Lung (tissue), 12 donors: Measurements from ENCODE around the gene HIBADH. TPM values are rescaled to one million over a fixed set of nuclear protein-coding genes. Genes with fewer than 3 reads are reported as not detected.
A peak's percentile ranks its signal among the peaks of the same experiment; 100 is the strongest.

Experiments used
- ATAC-seq: fragments of 200-7000 bp; cut with Tn5 transposase; one replicate; pipeline ENCODE4 v1.9.1; 2020; ENCODE audit warnings: moderate number of reproducible peaks; ENCODE audit not compliant: insufficient read depth, low FRiP score
- DNase-seq, 3 donors: peaks; one replicate each; pipeline ENCODE4 v3.0.0-alpha.2; 2013 to 2017
- H3K27ac ChIP-seq, 2 donors: one replicate each; pipeline ENCODE4 v1.5.1; 2013; ENCODE audit warnings: mild to moderate bottlenecking in 2 of 2, moderate library complexity in 2 of 2, control low read depth in 1 of 2, inconsistent platforms in 1 of 2, low read depth in 1 of 2, low read length in 1 of 2
- H3K27me3 ChIP-seq, 3 donors: one replicate each; pipeline ENCODE4 v1.5.1; 2013; ENCODE audit warnings: low read length in 2 of 3; ENCODE audit not compliant: control insufficient read depth in 3 of 3, insufficient read depth in 3 of 3
- H3K36me3 ChIP-seq, 4 donors: one replicate each; pipeline ENCODE4 v1.5.1; 2013; ENCODE audit warnings: low read length in 4 of 4, mild to moderate bottlenecking in 1 of 4, moderate library complexity in 1 of 4; ENCODE audit not compliant: control insufficient read depth in 4 of 4, insufficient read depth in 4 of 4
- H3K4me1 ChIP-seq, 5 donors: one replicate each; pipeline ENCODE4 v1.5.1; 2013; ENCODE audit warnings: low read length in 5 of 5, mild to moderate bottlenecking in 2 of 5, moderate library complexity in 1 of 5; ENCODE audit not compliant: control insufficient read depth in 5 of 5, insufficient read depth in 5 of 5
- H3K4me3 ChIP-seq: one replicate; pipeline ENCODE4 v1.5.1; 2013; ENCODE audit warnings: mild to moderate bottlenecking, control low read depth, moderate library complexity
- H3K9ac ChIP-seq, 2 donors: one replicate each; pipeline ENCODE4 v1.5.1; 2013; ENCODE audit warnings: low read length in 2 of 2, control low read depth in 1 of 2; ENCODE audit not compliant: insufficient read depth in 1 of 2
- H3K9me3 ChIP-seq, 4 donors: one replicate each; pipeline ENCODE4 v1.5.1; 2013; ENCODE audit warnings: low read length in 3 of 4, mild to moderate bottlenecking in 1 of 4, moderate library complexity in 1 of 4; ENCODE audit not compliant: control insufficient read depth in 4 of 4, insufficient read depth in 3 of 4
- WGBS, 2 donors: extraction: QIAGEN DNeasy Blood & Tissue Kit; methylation state at CpG; one replicate each; pipeline ENCODE4 v1.1.7; 2013; 5-methylcytosine and 5-hydroxymethylcytosine counted together
- polyA plus RNA-seq, 2 donors: library from polyadenylated mRNA; stranded (reverse); fragments of 200-250 nt; gene quantifications; one replicate each; pipeline ENCODE4 v1.2.1, GENCODE V29; 2013
- total RNA-seq, 2 donors: library from RNA; depleted of rRNA in 1 of 2; stranded (reverse); fragments of >200 nt in 1 of 2; gene quantifications; one replicate each; pipeline ENCODE4 v1.2.1, GENCODE V29; 2014 to 2021
- TF ChIP-seq, protein P1 (sequence below): IDR thresholded peaks from 2 replicates; pipeline ENCODE4 v1.5.1; 2012; ENCODE audit warnings: mild to moderate bottlenecking; ENCODE audit errors: control extremely low read depth, extremely low read depth
- donor health status: control.
- donor health status: control.
- donor health status: Bipolar disorder and iron deficiency.
- donor health status: healthy.
- donor health status: DM: yes; HTN: yes; CAD: no.

Gene HIBADH
- total and polyA plus RNA-seq, 4 donors: 13.7 to 39.2 (median 17.4) TPM

DNA sequence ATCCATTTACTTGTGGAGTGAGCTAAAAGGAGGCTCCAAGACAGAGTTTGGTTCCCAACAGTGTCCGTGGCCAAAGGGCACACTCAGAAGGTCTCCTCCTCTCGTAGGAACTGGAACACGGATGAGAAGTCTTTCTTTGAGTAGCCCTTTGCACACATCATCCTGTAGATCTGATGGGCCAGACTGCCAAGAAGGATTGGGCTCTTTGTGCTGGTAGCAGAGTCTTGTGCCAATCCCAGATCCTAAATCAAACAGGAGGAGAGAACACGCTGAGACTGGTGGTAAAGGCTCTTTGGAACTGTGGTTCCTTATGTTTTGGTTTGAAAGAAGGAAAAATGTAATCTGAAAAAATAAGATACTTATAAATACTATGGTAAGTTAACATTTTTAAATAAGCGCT lies 136.6 kb downstream of the HIBADH start:
- WGBS, 2 donors: 96% methylated on average over 5 of the region's 5 CpGs
- Histone ChIP-seq H3K27me3 (no peaks in the 10 kb centered on the region), H3K9me3 (peaks cover 0 to 5% (median 0%) of the 10 kb centered on the region in 4 donors), H3K4me1 (peaks cover 0 to 58% (median 18%) of the 10 kb centered on the region in 5 donors), H3K9ac (no peak overlapping the region), H3K4me3 (no peak overlapping the region), H3K36me3 (peaks cover 3 to 20% (median 13%) of the 10 kb centered on the region in 4 donors), H3K27ac (no peak overlapping the region)
- TF ChIP-seq, protein P1, sequence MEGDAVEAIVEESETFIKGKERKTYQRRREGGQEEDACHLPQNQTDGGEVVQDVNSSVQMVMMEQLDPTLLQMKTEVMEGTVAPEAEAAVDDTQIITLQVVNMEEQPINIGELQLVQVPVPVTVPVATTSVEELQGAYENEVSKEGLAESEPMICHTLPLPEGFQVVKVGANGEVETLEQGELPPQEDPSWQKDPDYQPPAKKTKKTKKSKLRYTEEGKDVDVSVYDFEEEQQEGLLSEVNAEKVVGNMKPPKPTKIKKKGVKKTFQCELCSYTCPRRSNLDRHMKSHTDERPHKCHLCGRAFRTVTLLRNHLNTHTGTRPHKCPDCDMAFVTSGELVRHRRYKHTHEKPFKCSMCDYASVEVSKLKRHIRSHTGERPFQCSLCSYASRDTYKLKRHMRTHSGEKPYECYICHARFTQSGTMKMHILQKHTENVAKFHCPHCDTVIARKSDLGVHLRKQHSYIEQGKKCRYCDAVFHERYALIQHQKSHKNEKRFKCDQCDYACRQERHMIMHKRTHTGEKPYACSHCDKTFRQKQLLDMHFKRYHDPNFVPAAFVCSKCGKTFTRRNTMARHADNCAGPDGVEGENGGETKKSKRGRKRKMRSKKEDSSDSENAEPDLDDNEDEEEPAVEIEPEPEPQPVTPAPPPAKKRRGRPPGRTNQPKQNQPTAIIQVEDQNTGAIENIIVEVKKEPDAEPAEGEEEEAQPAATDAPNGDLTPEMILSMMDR: no peak
- ATAC-seq (no peak), DNase-seq (no peak)

DNA sequence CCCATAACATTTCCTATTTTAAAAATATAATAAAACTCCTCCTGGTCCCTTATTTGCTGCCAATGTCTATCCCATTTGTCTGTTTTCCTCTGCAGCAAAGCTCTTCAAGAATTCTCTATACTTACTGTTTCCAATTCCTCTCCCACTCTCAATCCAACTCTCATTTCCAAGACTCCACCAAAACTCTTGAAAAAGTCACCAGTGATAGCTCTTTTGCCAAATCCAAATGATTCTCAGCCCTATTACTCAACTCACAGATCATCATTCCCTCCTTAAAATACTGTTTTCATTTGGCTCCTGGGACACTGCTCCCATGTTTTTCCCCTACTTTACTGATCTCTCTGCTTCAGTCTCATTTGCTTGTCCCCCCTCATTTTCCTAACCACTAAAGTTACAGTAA lies 139.4 kb downstream of the HIBADH start:
- ATAC-seq (no peak), DNase-seq (peak in 2 of 3 donors; percentile 87 to 92)
- Histone ChIP-seq H3K9ac (no peak overlapping the region), H3K9me3 (no peaks in the 10 kb centered on the region), H3K4me3 (no peak overlapping the region), H3K4me1 (peaks cover 0 to 81% (median 26%) of the 10 kb centered on the region in 5 donors), H3K27ac (no peak overlapping the region), H3K27me3 (no peaks in the 10 kb centered on the region), H3K36me3 (peaks cover 0 to 12% (median 4%) of the 10 kb centered on the region in 4 donors)
- TF ChIP-seq, protein P1: no peak

DNA sequence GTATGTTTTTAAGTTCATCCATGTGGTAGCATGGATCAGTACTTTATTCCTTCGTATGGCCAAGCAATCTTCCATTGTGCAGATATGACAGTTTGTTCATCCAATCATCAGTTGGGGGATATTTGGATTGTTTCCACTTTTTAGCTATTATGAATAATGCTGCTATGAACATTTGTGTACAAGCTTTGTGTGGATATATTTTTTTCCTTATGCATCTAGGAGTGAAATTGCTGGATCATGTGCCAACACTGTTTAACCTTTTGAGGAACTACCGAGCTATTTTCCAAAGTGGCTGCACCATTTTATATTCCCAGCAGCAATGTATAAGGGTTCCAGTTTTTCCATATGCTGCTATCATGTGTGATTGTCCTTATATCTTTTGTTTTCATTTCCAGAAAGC lies 140.1 kb downstream of the HIBADH start:
- Histone ChIP-seq H3K4me1 (peaks cover 0 to 82% (median 30%) of the 10 kb centered on the region in 5 donors), H3K9ac (no peak overlapping the region), H3K36me3 (peaks cover 0 to 12% (median 4%) of the 10 kb centered on the region in 4 donors), H3K9me3 (no peaks in the 10 kb centered on the region), H3K27ac (no peak overlapping the region), H3K27me3 (no peaks in the 10 kb centered on the region), H3K4me3 (no peak overlapping the region)
- TF ChIP-seq, protein P1: no peak
- DNase-seq: peak in 2 of 3 donors; percentile 67
- ATAC-seq: no peak
- WGBS, 2 donors: 91 to 95% methylated on average over 2 of the region's 2 CpGs
